ENCODE results near the gene RASD2.

DNA sequence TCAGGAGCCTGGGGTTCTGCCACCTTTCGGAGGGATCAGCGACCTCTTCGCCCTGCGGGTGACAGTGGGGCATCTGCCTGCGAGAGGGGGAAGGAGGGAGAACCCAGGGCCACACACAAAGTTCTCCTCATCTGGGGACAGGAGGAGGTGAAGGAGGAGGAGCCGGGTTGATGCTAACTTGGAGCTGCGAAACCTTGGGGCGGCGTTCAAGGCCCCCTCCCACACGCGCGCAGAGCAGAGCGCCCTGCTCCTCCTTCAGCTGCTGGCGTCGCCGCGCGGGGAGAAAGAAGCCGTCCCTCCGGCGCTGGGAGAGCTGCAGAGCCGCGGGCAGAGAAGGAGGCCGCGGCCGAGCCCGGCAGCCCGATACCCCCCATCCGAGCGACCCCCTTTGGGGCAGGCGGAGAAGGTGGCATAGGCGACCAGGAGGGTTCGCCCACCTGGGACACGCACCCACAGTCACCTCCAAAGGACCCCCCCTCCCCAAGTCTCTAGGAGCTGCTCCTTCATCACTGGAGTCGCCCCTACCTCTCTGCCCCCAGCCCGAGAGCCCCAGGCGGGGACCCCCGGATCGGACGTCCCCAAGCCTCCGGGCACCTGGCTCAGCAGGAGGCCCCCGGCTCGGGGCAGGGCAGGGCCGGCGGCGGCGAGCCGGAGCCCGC, at the start of gene RASD2:
- TF ChIP-seq POLR2AphosphoS5 (IDR thresholded peaks at IDR 0.05; ENCODE audit: borderline replicate concordance, low read depth, low read length) (no peak), EZH2 (IDR thresholded peaks at IDR 0.05) (no peak), FOXP2 (optimal IDR thresholded peaks at IDR 0.05; ENCODE audit: control extremely low read depth, extremely low read length, insufficient read depth) (no peak)

Data from SK-N-MC (cell line).